Fibroblast of upper back skin (primary cell): ENCODE results near the gene TTLL3.
"Not testable (repeated sequence)": the region's sequence is repeated elsewhere in the genome, so short reads cannot be mapped to it uniquely, and the experiment has no call there.

Experiments used
- DNase-seq: peaks from one replicate; pipeline ENCODE4 v3.0.0-alpha.2; 2013

Gene TTLL3

DNA sequence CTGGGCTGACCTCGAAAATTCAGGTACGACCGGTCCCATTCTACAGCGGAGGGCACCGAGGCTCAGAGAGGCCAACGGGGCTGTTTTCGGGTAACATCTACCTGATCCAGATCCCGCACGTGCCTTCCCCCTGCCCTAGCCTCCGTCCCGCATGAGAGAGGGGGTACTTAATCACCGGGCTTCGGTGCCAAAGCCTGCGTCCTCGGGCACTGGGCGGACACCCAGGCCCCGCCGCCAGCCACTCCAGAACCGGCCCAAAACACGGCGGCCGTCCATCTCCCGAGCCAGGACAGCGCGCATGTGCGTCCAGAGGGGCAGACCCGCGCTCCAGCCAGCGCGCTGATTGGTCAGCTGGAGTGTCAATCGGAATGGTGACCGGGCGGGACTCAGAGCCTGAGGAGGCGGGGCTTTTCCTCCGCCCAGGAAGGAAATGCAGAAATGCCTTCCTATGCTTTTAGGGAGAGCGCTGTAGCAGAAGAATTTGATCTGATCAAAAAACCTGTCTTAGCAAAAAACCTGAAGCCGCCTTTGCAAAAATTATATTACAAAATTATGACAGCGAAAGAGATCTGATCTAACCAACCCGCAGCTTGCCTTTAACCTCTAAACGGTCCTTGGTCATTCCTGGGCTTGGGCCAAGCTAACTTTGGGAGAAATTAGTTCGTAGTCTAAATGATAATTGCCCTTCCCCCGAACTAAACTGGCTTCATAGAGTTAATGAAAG lies 33.8 kb downstream of the TTLL3 start, which contains the start of gene RPUSD3:
RPUSD3 (minus strand) TSS at position 294 of the 724 bp plus-strand sequence; CDS start at position 276, 18 bp downstream.
- DNase-seq, result peak; percentile 95

GRCh38 chr3:9846231-9846630 lies 36.2 kb downstream of the TTLL3 start:
- no peak for DNase-seq

GRCh38 chr3:9846931-9847488 lies 36.9 kb downstream of the TTLL3 start:
- no peak for DNase-seq

DNA sequence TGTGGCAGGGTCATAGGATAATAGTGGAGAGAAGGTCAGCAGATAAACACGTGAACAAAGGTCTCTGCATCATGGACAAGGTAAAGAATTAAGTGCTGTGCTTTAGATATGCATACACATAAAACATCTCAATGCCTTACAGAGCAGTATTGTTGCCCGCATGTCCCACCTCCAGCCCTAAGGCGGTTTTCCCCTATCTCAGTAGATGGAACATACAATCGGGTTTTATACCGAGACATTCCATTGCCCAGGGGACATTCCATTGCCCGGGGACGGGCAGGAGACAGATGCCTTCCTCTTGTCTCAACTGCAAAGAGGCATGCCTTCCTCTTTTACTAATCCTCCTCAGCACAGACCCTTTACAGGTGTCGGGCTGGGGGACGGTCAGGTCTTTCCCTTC lies 37.8 kb downstream of the TTLL3 start:
- DNase-seq, result not testable (repeated sequence)

- DNase-seq, result peak; percentile 31
Measured at GRCh38 chr3:9848860-9849259, 38.8 kb downstream of the TTLL3 start.

- not testable (repeated sequence) for DNase-seq
Measured at GRCh38 chr3:9851383-9851782, 41.3 kb downstream of the TTLL3 start.

GRCh38 chr3:9851926-9852325 lies 41.9 kb downstream of the TTLL3 start:
- not testable (repeated sequence) for DNase-seq

DNA sequence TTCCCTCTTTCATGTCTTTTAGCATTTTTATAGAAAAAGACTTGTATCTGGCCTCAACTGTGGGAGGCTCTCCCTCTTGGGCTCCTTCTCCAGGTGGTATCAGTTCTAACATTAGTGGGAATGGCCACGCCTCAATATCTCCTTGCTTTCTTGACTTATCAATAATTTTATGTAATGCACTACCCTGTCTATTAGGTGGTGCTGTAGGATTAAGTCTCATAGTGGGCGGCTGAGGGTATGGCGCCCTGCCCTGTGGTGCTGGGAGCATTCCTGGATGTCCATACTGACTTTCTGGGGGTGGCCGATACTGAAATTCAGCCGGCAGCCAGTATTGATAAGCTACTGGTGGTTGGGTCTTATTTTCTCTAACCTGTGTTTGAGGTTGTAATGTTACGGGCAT lies 42.5 kb downstream of the TTLL3 start:
- no peak for DNase-seq

DNA sequence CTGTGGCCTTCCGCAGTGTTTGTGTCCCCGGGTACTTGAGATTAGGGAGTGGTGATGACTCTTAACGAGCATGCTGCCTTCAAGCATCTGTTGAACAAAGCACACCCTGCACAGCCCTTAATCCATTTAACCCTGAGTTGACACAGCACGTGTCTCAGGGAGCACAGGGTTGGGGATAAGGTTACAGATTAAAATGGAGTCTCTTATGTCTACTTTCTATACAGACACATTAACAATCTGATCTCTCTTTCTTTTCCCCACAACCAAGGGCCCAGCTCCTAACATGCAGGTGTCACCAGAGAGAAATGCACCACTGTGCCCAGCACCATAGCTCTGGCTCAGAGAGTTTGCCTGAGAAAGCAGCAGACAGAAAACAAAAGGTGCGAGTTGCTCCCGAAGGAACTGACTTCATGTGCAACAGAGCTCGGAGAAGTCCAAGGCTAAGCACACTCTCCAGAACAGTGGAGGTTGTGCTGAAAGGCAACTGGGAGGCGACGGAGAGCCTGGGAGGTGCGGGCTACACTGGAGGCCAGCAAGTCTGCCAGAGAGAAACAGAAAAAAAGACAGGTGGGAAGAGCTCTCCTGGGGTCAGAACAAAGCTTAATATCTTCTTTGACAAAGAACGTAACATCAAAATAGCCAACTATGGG lies 44.4 kb downstream of the TTLL3 start:
- DNase-seq, result not testable (repeated sequence)

DNA sequence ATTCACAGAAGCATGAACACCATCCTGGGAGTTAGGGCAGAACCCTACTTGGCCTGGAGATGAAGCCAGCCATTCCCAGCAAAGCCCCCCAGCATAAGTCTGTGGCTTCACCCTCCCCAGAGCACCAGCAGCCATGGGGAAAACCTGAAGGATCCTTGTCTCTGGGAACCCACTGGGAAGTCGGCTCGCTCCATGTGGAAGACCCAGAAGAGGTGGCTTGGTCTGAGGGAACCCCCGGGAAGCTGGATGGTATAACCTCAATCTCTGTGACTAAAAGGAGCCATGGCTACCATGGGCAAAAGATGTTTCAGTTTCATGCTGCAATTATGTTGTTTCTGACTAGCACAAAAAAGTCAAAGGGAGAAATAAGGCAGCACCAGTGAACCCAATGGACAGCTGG lies 45.5 kb downstream of the TTLL3 start:
- DNase-seq, result no peak

DNA sequence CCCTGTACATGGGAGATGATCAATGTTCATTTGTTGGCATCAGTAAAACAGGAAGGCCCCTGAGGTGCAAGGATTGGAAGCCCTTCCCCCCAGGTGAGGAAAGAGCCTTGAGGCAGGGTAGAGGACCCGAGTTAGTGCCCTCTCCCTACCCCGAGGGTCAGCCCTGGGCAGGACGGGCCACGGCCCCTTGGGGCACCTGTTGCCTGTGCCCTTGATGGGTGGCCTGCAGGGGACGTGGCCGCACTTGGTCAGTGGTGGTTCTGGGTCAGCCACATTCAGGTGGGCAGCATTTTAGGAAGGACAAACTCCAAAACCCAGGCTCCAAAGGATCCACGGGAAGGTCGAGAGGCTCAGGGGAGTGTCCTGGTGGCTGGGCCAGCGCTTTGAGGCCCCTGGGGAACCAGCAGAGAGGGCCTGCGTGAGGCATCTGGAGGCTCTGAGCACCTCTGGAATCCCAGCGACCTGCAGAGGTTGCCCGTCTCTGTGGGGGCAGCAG lies 49.5 kb downstream of the TTLL3 start:
- DNase-seq, result no peak

- no peak for DNase-seq
Measured at GRCh38 chr3:9861201-9861600, 51.1 kb downstream of the TTLL3 start.

GRCh38 chr3:9861626-9862130 lies 51.6 kb downstream of the TTLL3 start:
- DNase-seq, result no peak

- peak; percentile 47 for DNase-seq
Measured at GRCh38 chr3:9862391-9863057, 52.5 kb downstream of the TTLL3 start.

GRCh38 chr3:9863058-9863772 lies 53.2 kb downstream of the TTLL3 start:
- no peak for DNase-seq

DNA sequence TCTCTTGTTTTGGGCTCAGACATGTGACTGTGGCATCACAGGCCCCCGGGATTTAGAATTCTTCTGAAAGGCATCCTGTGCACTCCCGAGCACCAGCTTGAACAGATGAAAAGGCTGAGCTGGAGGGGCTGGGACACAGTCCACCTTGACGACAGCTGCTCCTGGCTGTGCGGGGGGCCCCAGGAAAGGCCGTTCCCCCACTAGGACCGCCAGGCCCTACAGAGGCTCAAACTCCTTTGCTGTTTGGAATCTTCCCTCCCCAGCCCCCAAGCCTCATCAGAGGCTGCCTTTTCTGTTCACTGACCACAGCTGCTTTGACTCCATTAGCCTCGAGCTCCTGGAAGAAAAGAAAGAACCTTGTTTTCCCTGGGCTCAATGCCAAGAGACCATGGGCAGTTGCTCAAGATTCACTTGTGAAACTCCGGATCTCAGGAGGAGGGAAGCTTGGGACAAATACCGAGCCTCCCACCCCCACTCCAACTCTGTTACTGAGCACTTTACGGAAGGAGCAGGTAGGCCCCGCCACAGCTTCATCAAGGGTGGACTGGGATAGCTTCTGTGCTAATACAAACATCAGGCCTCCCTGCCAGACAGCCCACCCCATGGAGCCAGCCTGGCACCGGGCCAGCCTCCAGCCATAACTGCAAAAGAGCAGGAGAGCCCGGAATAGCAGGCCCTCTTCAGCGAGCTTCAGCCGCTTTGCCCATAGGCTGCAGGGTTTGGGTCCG lies 54.3 kb downstream of the TTLL3 start:
- peak; percentile 94 for DNase-seq

DNA sequence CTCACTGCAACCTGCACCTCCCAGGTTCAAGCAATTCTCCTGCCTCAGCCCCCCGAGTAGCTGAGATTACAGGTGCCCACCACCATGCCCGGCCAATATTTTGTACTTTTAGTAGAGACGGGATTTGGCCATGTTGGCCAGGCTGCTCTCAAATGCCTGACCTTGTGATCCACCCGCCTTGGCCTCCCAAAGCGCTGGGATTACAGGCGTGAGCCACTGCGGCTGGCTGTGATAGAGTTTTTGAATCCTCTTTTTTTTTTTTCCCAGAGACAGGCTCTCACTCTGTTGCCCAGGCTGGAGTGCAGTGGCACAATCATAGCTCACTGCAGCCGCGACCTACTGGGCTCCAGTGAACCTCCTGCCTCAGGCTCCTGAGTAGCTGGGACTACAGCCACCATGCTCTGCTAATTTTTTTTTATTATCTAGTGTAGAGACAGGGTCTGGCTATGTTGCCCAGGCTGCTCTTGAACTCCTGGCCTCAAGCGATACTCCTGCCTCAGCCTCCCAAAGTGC lies 55.1 kb downstream of the TTLL3 start:
- DNase-seq, result not testable (repeated sequence)

DNA sequence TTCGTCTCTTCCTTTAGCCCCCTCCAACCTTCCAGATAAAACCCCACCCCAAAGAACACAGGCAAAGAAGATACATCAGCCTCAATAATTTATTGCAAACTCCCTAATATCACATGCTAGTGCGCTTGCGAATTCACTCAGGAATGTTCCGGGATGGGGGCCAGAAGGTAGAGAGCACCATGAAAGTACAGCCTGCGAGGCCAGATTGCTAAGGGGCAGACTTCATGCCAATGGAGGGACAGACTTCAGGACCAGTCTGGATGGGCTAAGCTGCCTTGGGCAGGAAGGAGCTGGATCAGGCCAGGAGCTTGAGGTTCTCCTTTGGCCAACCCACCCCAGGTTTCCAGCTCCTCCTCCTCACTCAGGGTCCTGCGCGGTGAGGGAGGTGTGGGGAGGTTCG lies 56.6 kb downstream of the TTLL3 start:
- peak; percentile 77 for DNase-seq

DNA sequence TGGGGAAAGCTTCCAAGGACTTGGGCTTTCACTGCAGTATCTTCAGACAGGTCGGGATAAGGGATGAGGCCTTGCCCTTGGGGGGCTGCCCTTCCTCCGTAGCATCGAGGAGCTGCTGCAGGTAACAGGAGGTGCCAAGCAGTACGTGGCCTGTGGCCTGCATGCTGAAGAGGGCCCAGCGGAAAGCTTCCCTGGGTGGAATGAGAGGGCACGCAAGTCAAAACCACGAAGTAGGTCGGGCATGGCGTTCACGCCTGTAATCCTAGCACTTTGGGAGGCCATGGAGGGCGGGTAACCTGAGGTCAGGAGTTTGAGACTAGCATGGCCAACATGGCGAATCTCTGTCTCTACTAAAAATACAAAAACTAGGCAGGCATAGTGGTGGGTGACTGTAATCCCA lies 57.0 kb downstream of the TTLL3 start:
- no peak for DNase-seq

DNA sequence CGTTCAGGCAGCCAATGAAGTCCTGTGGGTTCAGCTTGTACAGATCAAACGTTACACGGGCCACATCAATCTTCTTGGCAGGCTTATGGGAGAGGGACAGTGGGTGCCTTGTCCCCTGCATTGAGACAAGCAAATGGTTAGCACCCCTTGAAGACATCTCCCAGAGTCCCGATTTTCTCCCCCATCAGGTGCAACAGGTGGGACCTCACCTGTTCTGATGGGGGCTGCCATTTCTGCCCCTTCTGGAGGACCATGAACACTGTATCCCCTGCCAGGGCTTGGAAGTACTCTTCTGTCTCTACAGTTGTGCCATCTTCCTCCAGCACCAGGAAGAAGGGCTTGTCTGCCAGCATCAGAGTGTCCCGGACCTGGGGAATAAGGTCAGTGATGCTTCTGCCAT lies 59.9 kb downstream of the TTLL3 start:
- DNase-seq, result no peak

GRCh38 chr3:9870978-9871377 lies 60.9 kb downstream of the TTLL3 start:
- DNase-seq, result peak; percentile 85

GRCh38 chr3:9872067-9872466 lies 62.0 kb downstream of the TTLL3 start:
- not testable (repeated sequence) for DNase-seq
